ENCODE results near the gene USP25.

USP25 gene

GRCh38 chr21:15763359-15763758, 33.6 kb downstream of the USP25 start:
- DNase-seq (ENCODE audit: low spot score), result no peak

DNA sequence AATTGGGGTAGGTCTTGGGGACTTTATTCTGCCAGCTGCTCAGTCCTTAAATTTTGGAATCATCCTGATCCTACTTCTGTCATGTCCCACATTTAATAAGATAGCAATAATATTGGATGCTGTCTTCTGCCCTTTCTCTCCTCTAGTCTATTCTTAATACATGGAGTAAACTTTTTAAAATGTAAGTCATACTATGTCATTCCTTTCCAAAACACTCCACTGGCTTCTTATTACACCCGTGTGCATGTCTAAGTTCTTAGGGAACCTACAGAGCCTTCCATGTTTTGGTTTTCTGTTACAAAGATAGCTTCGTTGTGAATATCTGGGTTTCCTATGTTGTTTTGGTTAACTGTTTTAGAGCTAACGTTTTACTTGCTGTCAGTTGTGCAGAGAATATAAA, 35.1 kb downstream of the USP25 start:
- no peak for DNase-seq (ENCODE audit: low spot score)

DNA sequence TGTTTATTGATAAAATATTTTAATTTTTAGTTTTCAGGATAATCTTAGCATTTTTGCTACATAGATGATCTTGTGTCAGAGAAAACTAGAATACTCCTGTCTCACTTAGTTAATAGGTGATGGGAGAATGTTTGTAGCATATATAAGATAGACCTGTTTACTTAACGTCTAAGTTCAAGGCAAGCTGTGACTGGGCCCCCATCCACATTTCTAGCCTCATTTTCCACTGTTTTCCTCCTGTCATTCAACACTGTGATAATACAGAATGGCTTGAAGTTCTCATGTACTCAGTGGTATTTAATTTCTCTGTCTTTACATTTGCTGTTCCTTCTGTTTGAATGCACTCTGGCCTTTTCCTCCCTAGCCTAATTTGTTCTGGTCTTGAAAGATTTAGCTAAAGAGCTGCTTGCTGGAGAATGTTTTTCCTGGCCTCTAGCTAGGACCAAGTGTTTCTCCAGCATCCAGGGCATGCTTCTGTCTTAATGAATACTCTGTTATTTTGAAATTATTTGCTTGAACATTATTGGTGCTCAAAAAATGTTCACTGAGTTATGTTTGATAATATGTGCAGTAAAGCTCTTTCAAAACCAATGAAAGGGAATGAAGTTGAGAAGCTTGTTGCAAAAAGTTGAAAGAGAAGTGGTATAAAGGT, 37.3 kb downstream of the USP25 start:
- DNase-seq (ENCODE audit: low spot score), result no peak

GRCh38 chr21:15768045-15768601, 38.3 kb downstream of the USP25 start:
- no peak for DNase-seq (ENCODE audit: low spot score)

DNA sequence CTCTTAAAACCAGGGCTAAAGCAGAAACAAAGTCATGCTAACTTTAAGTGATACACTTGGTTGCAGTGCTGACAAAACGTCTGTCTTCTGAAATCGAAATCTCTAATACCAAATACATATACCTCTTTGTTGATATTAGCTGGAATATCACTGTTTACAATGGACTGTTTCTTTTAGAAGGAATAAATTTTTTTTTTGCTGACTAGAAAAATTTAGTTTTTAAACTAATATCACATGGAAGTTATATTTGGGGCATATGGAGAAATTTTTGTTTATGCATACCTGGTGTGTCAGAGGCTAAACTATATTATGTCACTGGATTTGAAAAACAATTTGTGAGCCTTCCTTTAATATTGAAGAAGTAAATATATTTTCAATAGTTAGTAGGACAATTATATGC, 39.1 kb downstream of the USP25 start:
- no peak for DNase-seq (ENCODE audit: low spot score)

GRCh38 chr21:15771311-15771710, 41.5 kb downstream of the USP25 start:
- DNase-seq (ENCODE audit: low spot score), result no peak

- no peak for DNase-seq (ENCODE audit: low spot score)
These were observed 42.9 kb downstream of the USP25 start for GRCh38 chr21:15772654-15773053.

DNA sequence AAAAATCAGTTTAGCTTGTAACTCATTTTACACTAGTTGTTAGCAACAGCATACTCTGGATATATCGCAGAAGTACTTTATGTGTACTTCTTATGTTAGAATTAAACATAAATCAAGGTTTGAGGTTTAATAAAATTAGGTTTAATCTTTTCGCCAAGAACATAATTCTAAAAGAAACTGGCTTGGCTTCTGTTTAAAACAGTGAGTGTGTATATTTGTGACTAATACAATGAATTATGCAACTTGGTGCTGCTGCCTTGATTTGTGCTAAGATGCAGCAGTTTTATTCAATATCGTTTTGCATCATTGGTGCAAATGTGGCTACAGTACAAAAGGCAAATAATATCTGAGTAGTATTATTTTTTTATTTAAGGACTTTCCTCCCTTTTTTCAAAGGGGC, 44.8 kb downstream of the USP25 start:
- DNase-seq (ENCODE audit: low spot score), result no peak

GRCh38 chr21:15775291-15775690, 45.5 kb downstream of the USP25 start:
- DNase-seq (ENCODE audit: low spot score), result no peak

DNA sequence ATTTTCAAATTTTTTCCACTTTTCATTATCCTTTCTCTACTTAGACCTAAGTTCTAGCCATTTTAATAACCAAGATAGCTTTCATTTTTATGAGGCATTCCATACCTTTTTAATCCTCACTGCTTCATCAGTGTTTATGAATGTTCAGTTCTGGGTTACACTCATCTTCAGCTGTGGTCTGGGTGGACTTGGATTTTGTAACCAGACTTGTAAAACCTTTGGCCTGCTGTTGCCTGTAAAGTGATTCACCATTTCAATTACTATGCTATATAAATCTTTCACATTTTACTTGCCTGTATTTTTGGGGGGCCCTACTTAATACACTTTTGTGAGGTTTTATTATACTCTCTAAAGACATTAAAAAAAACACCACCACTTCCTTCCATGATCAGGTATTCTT, 46.2 kb downstream of the USP25 start:
- no peak for DNase-seq (ENCODE audit: low spot score)

DNA sequence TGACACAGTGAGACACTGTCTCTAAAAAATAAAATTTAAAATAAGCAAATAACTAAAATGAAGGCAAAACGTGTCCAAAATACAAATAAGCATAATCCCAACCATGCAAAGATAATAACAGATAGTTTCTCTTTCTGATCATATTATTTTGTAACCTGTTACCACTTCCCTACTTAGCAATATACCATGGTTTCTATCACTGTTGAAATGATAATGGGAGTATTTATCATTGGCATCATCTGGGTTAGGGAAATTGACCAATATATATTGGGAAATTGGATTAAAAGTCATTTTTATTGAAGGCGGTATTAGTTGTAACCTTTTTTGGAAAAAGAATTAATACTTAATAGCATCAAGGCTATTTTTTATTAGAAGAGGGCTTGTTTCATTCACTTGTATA, 47.0 kb downstream of the USP25 start:
- no peak for DNase-seq (ENCODE audit: low spot score)

DNA sequence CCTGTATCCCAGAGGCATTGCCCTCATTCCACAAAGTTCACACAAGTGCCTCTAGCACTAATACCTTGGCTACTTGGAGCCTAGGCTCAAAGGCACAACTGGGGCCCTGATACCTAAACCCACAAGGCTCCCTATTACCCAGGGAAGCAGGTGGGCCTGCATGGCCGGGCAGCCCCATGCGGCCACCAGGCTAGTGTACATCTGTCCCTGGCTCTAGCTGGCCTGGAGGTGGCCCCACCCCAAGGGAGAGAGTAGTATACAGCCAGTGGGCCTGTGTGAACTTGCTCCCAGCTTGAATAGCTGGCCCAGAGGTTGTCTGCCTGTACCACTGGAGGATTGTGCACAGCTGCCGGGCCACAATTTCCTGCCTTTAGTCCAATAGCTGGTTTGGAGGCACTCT, 52.2 kb downstream of the USP25 start:
- no peak for DNase-seq (ENCODE audit: low spot score)

DNA sequence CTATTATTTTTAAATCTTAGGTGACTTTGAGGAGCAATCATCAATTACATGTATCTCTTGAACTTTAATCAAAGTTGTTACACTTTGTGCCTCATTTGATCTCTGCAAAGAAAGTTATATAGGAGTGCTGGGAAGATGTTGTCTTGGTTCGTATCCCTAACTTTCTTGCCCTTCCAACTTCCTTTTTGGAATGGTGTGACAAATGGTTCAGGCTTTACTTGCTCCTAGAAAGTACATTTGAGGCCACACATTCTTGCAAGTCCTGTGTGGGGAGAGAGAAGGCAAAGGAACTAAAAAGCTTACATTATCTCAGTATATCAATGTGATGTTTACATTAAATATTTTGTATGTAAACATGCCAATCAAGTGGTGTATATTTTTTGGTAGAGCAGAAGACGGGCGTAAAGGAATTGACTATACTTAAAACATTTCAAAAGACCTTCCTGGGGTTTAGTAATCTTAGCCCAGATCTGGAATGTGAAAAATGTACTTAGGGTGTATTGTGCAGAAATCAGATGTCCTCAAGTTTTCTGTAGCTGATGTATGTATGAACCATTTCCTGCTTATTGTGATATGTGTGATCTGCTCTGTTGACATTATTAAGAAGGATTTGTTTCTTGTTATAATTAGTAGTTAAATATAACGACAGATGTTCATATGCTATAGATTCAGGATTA, 59.2 kb downstream of the USP25 start:
- DNase-seq (ENCODE audit: low spot score), result no peak

DNA sequence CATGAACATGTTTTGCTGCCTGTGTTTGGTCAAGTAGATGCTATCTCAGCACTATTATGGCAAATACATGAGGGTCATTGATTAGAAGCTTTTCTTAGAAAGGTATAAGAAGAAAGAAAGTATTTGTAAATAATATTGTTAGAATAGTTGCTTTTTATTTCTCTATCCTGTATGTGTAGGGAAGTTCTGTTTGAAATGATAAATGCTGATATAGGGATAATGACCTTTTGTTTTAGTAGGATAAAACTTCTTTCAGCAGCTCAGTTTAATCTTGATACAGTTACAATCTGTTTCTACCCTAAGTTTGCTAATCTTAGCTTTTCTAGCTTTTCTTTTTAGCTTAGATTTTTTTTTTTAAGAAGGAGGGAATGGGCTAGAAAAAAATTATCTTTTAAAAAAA, 63.3 kb downstream of the USP25 start:
- no peak for DNase-seq (ENCODE audit: low spot score)

DNA sequence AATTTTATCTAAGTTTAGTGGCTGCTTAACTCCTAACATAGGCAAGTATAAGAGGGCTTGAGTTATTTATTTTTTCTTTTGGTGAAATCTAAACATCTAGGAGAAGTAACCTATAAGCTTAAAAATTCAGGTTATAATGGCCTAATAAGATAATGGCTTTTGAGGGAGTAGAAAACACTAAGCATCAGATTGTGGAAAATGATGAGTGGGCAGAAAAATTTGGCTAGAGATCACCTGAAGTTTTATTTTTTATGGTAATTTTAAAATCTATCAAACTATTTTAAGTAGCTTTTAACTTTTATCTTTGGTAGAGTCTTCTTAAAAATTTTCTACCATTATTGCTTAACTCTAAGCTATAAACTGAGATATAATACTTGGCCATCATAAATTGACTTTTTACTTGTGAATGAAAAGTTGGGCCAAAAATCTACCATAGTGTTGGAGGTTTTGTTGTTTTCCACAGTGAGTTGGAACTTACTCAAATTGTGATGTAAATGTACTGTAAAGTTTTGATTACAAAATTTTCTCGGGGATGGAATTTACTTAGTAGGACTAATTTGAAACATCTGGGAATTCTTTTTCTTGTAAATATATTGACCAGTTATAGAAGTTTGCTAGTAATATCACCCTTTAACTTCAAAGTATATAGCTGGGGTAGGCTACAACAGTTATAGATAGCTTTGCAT, 63.9 kb downstream of the USP25 start:
- no peak for DNase-seq (ENCODE audit: low spot score)

GRCh38 chr21:15794277-15794912, 64.6 kb downstream of the USP25 start:
- no peak for DNase-seq (ENCODE audit: low spot score)

GRCh38 chr21:15795533-15795932, 65.8 kb downstream of the USP25 start:
- DNase-seq (ENCODE audit: low spot score), result no peak

- DNase-seq (ENCODE audit: low spot score), result no peak
These were observed 68.0 kb downstream of the USP25 start for GRCh38 chr21:15797577-15798363.

DNA sequence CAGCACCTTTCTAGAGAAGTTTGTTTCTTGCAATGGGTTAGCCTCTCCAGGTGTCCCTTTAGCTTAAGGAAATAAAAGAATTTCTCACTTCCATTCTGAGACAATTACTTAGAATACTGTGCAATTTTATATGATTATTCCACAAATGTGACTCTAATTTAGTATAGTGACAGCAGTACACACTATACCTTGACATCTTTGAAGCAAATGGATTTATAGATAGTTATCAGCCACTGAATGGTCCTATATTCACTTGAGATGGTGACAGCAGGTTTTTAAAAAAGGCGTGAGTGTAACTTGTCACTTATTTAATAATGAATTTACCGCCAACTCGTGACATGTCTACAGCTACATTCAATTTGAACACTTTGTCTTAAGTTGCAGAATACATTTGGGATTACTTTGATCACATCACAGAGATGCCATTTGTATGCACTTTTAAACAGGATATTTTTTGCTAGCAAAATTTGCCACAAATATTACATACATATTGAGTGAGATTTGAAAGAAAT, 71.6 kb downstream of the USP25 start:
- DNase-seq (ENCODE audit: low spot score), result no peak

DNA sequence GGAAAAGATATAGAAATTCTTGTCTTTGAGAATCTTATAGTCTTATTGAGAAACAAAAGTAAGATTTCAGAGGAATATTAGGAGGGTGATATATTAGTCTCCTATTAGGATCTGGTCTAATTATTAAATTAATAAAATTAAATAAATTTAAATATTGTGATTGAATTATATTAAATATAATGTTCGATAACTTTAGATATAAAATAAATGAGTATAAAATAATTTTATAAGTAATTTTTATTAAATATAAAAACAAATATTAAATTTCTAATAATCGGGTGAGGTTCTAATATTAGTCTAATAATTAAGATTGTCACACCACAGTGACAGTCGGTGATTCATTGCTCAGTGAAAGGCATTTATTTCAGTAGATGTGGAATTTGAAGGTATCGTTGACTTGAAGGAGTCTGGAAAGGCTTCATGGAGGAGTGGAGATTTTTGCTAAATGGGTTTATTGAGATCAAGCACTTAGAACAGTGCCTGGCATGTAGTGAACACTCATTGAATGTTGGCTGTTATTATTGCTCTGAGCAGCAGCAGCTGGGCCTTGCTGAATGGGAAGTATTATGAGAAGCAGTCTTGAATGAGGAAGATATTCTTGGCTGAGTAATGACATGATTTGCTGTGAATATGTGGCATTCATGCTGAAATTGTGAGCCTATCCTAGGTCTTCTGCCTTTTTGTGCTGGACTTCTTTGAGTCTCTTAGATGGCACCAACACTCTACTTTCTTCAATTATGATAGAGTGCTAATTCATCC, 74.6 kb downstream of the USP25 start:
- DNase-seq (ENCODE audit: low spot score), result no peak

GRCh38 chr21:15809065-15809464, 79.3 kb downstream of the USP25 start:
- no peak for DNase-seq (ENCODE audit: low spot score)

All from germinal center (tissue), 1 donor.